ENCODE data around the gene ACOT11.

- no peak for TF ChIP-seq FOXM1 (IDR thresholded peaks at IDR 0.05; ENCODE audit: borderline replicate concordance)
- no peak for TF ChIP-seq L3MBTL2 (conservative IDR thresholded peaks at IDR 0.05)
- TF ChIP-seq FOXK2 (IDR thresholded peaks at IDR 0.05), result no peak
- no peak for TF ChIP-seq HDGF (IDR thresholded peaks at IDR 0.05; ENCODE audit: borderline replicate concordance)
- TF ChIP-seq BHLHE40 (IDR thresholded peaks at IDR 0.05; ENCODE audit: borderline replicate concordance), result no peak
- no peak for TF ChIP-seq FOXA1 (IDR thresholded peaks at IDR 0.05)
- TF ChIP-seq NFRKB (IDR thresholded peaks at IDR 0.05), result no peak
- TF ChIP-seq ELF4 (IDR thresholded peaks at IDR 0.05), result no peak
Measured at GRCh38 chr1:54606990-54607325, 58.9 kb downstream of the ACOT11 start.

Data from HEK293T (cell line).